ENCODE measurements around the gene CAMK4. TPM values are rescaled to one million over a fixed set of nuclear protein-coding genes. Genes with fewer than 3 reads are reported as not detected.
A peak's percentile ranks its signal among the peaks of the same experiment; 100 is the strongest.
"Not testable (repeated sequence)": the region's sequence is repeated elsewhere in the genome, so short reads cannot be mapped to it uniquely, and the experiment has no call there.

CAMK4 gene
- total RNA-seq, 2 experiments from 2014 or later: 66.6 to 68.0 TPM

DNA sequence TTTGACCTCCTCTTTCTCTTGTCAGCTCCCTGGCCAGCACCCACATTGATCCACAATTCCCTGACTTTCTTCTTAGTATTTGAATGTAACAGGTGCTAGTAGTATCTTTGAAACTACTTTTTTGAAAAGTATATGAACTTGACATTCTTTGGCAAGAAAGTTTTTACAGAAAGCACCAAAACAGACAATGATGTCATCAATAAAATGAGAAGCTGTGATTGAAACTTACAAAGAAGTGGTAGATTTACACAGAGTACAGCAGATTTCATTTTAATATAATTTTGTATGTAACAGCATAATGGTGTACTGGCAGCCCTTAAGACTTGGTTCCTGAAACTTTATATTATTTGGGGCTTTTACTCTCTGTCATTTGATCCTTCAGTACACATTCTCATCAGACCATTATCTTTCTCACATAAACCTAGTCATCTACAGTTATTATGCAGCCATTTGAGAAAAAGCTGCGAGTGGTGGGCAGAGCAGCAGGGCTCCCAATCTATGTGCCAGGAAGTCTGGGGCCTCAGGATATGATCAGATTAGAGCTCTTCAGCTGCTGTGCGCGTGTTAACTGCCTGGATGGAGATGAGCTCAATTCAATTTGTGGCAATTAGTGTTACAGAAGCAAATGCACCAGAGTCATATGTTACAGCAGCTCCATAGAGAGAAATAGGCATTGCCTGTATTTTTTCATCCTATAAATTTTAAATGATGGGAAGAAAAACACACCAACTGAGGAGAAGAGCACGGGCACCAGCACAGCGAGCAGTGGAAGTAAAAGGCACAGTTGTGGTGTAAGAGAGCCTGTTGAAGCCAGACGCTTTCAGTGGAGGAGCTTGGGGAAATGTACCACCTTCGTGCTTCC, 162.0 kb downstream of the CAMK4 start:
- no peak overlapping the region for H3K4me3 Mint-ChIP-seq
- peaks cover 46% of the 10 kb centered on the region for H3K36me3 Mint-ChIP-seq
- no peaks in the 10 kb centered on the region for H3K27me3 Mint-ChIP-seq
- no peak overlapping the region for H3K27ac Mint-ChIP-seq
- H3K9me3 Mint-ChIP-seq: no peaks in the 10 kb centered on the region
- no peak for DNase-seq
- peaks cover 20% of the 10 kb centered on the region for H3K4me1 Mint-ChIP-seq

DNA sequence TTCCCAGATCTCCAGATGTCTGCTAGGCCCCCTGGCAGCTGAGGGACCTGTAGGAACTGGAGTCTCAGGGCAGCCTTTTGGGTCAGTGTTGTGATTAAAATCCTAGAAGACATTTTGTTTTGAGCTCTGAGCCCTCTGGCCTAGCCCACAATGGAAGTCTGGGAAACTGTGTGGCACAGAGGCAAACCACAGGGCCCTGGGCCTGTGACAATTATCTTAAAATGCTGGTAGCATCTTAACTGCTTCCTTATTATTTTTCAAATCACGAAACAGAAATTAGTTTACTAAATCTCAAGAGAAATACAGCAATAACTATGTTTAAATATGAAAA, 162.6 kb downstream of the CAMK4 start:
- Mint-ChIP-seq H3K9me3 (no peaks in the 10 kb centered on the region), H3K4me1 (peaks cover 20% of the 10 kb centered on the region), H3K27ac (no peak overlapping the region), H3K27me3 (no peaks in the 10 kb centered on the region), H3K4me3 (no peak overlapping the region), H3K36me3 (peaks cover 44% of the 10 kb centered on the region)
- no peak for DNase-seq

DNA sequence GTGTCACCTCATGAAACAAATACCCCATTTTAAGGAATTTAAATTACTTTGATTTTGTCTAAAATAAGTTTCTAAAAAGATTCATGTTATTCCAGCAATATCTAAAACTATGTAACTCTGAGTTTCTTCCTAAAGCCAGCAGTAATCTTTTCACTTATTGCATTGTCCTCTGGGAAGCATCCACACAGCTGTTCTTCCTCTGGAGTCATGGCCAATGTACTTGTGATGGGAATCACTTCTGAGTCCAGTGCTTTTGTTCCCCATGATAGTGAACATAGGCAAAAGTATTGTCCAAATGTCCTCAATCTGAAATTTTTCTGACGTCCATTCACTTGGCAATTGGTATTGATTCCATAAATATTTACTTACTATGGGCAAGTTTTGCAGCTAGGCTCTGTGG, 163.2 kb downstream of the CAMK4 start:
- no peaks in the 10 kb centered on the region for H3K27me3 Mint-ChIP-seq
- no peak overlapping the region for H3K4me3 Mint-ChIP-seq
- no peak overlapping the region for H3K27ac Mint-ChIP-seq
- H3K36me3 Mint-ChIP-seq: peaks cover 40% of the 10 kb centered on the region
- no peaks in the 10 kb centered on the region for H3K9me3 Mint-ChIP-seq
- H3K4me1 Mint-ChIP-seq: peaks cover 16% of the 10 kb centered on the region
- no peak for DNase-seq

DNA sequence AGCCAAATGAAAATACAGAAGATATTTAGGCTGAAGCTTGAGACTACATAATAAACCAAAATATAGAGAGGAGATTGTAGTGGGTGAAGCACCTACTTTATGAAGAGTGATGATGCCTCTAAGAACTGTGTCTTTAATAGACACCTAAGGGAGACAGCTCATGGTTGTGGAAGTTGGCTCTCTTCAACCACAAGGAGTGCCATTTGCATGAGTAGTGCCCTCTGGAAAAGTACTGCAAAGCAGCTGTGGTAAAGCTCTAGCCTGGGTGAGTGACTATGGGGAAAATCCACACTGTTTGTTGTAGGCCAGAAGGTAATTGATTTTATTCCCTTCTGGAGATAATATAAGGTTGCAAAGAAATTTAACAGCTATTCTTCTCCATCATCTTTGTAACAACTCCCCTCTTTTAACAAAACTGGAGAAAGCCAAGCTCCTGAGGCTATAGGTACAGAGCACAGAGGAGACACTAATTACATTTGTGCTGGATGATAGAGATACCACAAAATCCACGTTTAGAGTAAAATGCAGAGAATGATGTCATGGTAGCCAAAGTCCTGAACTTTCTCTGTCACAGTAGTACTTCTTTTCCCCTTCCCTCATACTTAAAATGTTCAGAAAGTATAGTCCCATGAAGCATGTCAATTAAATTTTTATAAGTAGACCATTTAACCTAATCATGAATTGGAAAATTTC, 165.4 kb downstream of the CAMK4 start:
- Mint-ChIP-seq H3K27me3 (no peaks in the 10 kb centered on the region), H3K27ac (peak overlapping the region; percentile 18), H3K4me1 (peaks cover 18% of the 10 kb centered on the region), H3K9me3 (no peaks in the 10 kb centered on the region), H3K4me3 (no peak overlapping the region), H3K36me3 (peaks cover 45% of the 10 kb centered on the region)
- DNase-seq: no peak

DNA sequence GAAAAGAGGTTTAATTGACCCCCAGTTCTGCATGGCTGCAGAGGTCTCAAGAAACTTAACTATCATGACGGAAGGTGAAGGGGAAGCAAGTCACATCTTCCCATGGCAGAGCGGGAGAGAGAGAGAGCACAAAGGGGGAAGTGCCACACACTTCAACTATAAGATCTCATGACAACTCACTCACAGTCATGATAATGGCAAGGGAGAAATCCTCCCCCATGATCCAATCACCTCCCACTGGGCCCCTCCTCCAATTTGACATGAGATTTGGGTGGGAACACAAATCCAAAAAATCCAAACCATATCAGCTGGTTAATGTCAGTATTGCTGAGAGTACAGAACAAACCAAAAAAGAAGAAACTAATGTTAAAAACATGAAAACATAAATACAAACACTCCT, 168.0 kb downstream of the CAMK4 start:
- Mint-ChIP-seq H3K27me3 (no peaks in the 10 kb centered on the region), H3K36me3 (peaks cover 44% of the 10 kb centered on the region), H3K27ac (no peak overlapping the region), H3K9me3 (no peaks in the 10 kb centered on the region), H3K4me3 (no peak overlapping the region), H3K4me1 (peaks cover 16% of the 10 kb centered on the region)
- no peak for DNase-seq

DNA sequence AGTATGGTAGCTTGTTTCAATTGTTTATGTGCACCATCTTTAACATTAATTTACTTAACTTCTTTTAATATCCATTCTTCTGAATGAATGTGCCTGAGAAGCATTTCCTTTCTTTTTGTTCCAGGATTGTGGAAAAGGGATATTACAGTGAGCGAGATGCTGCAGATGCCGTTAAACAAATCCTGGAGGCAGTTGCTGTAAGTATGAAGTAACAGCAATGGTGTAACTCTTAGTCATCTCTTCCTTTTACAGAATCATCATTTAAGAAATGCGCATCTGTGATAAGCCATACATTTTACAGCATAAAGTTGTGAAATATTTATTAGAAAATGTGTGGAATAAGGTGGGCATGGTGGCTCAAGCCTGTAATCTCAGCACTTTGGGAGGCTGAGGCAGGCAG, 170.4 kb downstream of the CAMK4 start:
- Mint-ChIP-seq H3K4me3 (no peak overlapping the region), H3K36me3 (peaks cover 48% of the 10 kb centered on the region), H3K4me1 (peaks cover 27% of the 10 kb centered on the region), H3K9me3 (no peaks in the 10 kb centered on the region), H3K27ac (no peak overlapping the region), H3K27me3 (no peaks in the 10 kb centered on the region)
- no peak for DNase-seq

DNA sequence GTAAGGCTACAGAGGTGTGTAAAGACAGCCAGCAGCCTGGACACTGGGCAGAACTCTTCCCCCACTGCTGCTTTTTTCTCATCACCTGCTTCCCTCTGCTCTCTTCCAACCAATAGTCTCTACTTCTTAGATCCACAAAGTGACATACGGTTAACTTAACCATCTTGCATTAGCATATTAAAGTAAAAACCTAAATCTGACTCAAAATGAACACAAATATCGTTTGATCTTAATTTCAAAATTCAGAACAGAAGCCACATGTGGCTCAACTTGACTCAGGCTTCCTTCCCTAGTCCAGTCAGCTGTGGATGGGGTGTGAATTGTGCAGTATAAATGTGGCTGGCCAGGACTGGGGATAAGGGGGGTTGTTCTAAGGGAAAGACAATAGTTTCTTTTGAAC, 173.8 kb downstream of the CAMK4 start:
- H3K4me1 Mint-ChIP-seq: peaks cover 35% of the 10 kb centered on the region
- DNase-seq: no peak
- H3K9me3 Mint-ChIP-seq: no peaks in the 10 kb centered on the region
- H3K27me3 Mint-ChIP-seq: no peaks in the 10 kb centered on the region
- peak overlapping the region; percentile 54 for H3K27ac Mint-ChIP-seq
- no peak overlapping the region for H3K4me3 Mint-ChIP-seq
- peaks cover 61% of the 10 kb centered on the region for H3K36me3 Mint-ChIP-seq

DNA sequence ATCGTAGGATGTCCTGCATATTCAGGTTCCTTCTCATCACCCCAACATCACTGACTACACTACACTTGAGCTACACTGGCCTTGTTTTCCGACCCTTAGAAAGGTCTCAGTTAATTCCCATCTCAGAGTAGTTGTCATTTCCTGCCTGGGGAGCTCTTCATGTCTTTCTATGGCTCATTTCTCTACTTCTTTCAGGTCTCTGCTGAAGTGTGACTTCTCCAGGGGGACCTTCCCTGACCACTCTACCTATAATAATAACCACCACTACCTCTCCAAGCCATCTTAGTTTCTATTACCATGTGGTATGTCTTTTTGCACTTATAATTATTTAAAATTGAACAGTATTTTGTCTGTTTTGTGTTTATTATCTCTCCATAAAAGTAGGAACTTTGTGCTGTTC, 174.9 kb downstream of the CAMK4 start:
- Mint-ChIP-seq H3K27ac (no peak overlapping the region), H3K4me1 (peaks cover 33% of the 10 kb centered on the region), H3K4me3 (no peak overlapping the region), H3K27me3 (no peaks in the 10 kb centered on the region), H3K36me3 (peaks cover 68% of the 10 kb centered on the region), H3K9me3 (no peaks in the 10 kb centered on the region)
- no peak for DNase-seq

DNA sequence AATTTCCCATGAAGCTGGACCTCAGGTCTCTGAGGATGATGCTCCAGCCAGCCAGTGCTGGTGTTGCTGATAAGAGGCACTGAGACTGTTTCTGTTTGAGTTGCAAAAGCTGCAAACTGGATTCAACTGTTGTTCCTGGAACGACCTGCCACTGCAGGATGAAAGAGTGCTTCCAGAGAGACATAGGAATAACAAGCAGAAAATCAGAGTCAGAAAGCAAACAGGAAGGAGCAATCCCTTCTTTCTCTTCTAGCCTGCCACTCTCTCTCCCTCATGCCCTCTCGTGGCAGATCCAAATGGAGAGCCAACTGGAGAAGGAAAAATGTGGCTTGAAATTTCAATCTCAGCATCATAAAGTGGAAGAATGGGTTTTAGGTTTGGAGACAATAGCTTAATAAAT, 177.7 kb downstream of the CAMK4 start:
- Mint-ChIP-seq H3K9me3 (peaks cover 11% of the 10 kb centered on the region), H3K4me1 (peaks cover 30% of the 10 kb centered on the region), H3K4me3 (no peak overlapping the region), H3K27me3 (no peaks in the 10 kb centered on the region), H3K36me3 (peaks cover 85% of the 10 kb centered on the region), H3K27ac (no peak overlapping the region)
- no peak for DNase-seq

DNA sequence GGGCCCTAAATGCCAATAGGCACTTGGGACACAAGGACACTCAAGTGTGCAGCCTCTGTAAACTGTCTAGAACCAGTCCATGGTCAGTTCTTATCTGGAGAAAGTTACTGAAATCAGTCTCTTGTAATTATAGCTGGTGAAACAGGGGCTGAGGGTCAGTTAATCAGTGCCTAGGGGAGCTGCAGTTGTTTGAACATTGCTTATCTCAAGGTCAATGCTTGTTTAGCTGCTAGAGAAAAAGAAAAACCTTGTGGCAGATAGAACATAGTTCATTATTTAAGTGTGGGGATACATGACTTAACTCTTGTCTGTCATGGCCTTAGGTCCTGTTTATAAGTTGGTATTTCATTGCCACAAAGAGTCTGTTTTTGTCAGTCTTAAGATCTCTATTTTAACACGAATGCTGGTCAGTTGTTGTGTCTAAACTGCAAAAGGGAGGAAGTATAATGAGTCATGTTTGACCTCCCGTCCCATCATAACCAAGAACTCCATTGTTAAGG, 180.1 kb downstream of the CAMK4 start:
- H3K27ac Mint-ChIP-seq: no peak overlapping the region
- H3K36me3 Mint-ChIP-seq: peaks cover 89% of the 10 kb centered on the region
- H3K4me3 Mint-ChIP-seq: no peak overlapping the region
- no peaks in the 10 kb centered on the region for H3K27me3 Mint-ChIP-seq
- H3K9me3 Mint-ChIP-seq: peaks cover 25% of the 10 kb centered on the region
- DNase-seq: no peak
- H3K4me1 Mint-ChIP-seq: peaks cover 17% of the 10 kb centered on the region

DNA sequence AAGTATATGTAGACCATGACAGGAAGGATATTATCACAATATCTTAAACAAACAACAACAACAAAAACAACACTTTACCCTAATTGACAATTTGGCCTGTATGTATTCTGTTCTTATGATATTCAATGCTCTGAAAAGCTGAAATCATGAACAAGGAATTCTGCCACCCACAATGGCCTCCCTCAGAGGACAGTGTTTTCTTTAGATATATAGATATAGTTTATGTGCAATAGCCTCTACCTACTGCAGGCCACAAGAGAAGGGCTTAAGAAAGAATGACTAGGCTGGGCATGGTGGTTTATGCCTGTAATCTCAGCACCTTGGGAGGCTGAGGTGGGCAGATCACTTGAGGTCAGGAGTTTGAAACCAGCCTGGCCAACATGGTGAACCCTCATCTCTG, 183.4 kb downstream of the CAMK4 start:
- Mint-ChIP-seq H3K27ac (no peak overlapping the region), H3K9me3 (peaks cover 31% of the 10 kb centered on the region), H3K4me1 (peaks cover 9% of the 10 kb centered on the region), H3K36me3 (peaks cover 86% of the 10 kb centered on the region), H3K4me3 (no peak overlapping the region), H3K27me3 (no peaks in the 10 kb centered on the region)
- no peak for DNase-seq

DNA sequence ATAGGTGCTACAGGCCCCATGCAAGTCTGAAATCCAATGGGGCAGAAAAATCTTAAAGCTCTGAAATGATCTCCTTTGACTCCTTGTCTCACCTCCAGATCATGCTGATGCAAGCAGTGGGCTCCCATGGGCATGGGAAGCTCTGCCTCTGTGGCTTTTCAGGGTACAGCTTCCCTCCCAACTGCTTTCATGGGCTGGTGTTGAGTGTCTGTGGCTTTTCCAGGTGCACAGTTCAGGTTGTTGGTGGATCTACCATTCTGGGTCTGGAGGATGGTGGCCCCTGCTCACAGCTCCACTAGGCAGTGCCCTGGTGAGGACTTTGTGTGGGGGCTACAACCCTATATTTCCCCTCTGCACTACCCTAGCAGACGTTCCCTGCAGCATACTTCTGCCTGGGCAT, 184.6 kb downstream of the CAMK4 start:
- no peak for DNase-seq
- Mint-ChIP-seq H3K4me3 (no peak overlapping the region), H3K27me3 (no peaks in the 10 kb centered on the region), H3K9me3 (peaks cover 31% of the 10 kb centered on the region), H3K27ac (no peak overlapping the region), H3K4me1 (peaks cover 5% of the 10 kb centered on the region), H3K36me3 (peaks cover 73% of the 10 kb centered on the region)

DNA sequence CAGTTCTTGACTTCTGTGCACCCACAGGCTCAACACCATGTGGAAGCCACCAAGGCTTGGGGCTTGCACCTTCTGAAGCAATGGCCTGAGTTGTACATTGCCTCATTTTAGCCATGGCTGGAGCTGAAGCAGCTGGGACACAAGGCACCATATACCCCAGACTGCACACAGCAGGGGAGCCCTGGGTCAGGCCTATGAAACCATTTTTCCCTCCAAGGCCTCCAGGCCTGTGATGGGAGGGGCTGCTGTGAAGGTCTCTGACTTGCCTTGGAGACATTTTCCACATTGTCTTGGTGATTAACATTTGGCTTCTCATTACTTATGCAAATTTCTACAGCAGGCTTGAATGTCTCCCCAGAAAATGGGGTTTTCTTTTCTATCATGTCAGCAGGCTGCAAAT, 185.1 kb downstream of the CAMK4 start:
- DNase-seq, H3K27ac Mint-ChIP-seq, H3K27me3 Mint-ChIP-seq, H3K4me1 Mint-ChIP-seq, H3K4me3 Mint-ChIP-seq: not testable (repeated sequence)
- Mint-ChIP-seq H3K36me3 (peaks cover 72% of the 10 kb centered on the region), H3K9me3 (peaks cover 31% of the 10 kb centered on the region)

DNA sequence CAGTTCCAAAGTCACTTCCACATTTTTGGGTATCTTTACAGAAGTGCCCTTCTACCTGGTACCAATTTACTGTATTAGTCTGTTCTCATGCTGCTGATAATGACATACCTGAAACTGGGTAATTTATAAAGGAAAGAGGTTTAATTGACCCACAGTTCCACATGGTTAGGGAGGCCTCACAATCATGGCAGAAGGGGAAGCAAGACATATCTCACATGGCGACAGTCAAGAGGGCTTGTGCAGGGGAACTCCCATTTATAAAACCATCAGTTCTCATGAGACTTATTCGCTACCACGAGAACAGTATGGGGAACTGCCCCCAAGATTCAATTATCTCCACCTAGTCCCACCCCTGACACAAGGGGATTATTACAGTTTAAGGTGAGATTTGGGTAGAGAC, 185.9 kb downstream of the CAMK4 start:
- Mint-ChIP-seq H3K9me3 (peaks cover 27% of the 10 kb centered on the region), H3K36me3 (peaks cover 70% of the 10 kb centered on the region)
- not testable (repeated sequence) for DNase-seq, H3K4me3 Mint-ChIP-seq, H3K27ac Mint-ChIP-seq, H3K4me1 Mint-ChIP-seq, H3K27me3 Mint-ChIP-seq

DNA sequence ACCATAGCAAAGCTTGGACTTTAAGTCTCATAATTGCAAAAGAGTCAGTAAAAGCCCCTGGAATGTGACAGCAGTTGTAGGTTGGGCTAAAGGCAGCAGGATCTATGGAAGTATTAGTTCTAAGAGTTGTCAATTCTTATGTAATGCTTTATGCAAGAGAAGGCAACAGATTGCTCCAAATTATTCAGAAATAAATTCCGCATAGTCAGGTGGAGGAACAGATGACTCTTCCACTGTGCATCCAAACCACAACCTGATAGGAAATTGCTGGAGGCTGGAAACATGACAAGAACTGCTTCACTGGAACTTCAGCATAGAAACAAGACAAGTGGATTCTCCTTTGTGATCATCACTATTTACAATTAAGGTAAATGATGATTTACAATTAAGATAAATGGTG, 187.1 kb downstream of the CAMK4 start:
- Mint-ChIP-seq H3K4me3 (no peak overlapping the region), H3K9me3 (peaks cover 30% of the 10 kb centered on the region), H3K27me3 (no peaks in the 10 kb centered on the region), H3K4me1 (peaks cover 12% of the 10 kb centered on the region), H3K36me3 (peaks cover 64% of the 10 kb centered on the region), H3K27ac (no peak overlapping the region)
- DNase-seq: no peak

DNA sequence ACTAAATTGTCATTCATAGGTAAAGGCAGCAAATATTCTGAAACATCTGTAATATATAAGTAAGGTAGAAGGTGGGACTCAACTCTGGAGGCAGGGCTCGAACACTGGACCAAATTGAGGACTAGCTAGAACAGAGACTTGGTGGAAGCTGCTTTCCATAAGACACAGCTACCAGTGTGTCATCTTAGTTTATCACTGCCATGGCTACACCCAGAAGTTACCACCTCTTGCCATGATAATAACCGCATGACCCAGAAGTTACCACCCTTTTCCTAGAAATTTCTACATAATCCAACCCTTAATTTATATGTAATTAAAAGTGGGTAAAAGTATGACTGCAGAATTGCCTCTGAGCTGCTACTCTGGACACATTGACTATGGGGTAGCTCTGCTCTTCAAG, 188.4 kb downstream of the CAMK4 start:
- H3K4me3 Mint-ChIP-seq: no peak overlapping the region
- no peak overlapping the region for H3K27ac Mint-ChIP-seq
- H3K9me3 Mint-ChIP-seq: peaks cover 26% of the 10 kb centered on the region
- DNase-seq: no peak
- peaks cover 12% of the 10 kb centered on the region for H3K4me1 Mint-ChIP-seq
- H3K27me3 Mint-ChIP-seq: no peaks in the 10 kb centered on the region
- H3K36me3 Mint-ChIP-seq: peaks cover 58% of the 10 kb centered on the region
